OCI-LY1 (cell line): ENCODE data around the gene GPI.

Source experiments
- CTCF ChIP-seq: fragments of 200-600 bp; sonication (generic), shearing (Covaris generic); IDR thresholded peaks from 2 replicates; pipeline ENCODE4 v1.5.1; 2017; ENCODE audit warnings: mild to moderate bottlenecking, antibody characterized with exemption, low read length, moderate library complexity, mixed read lengths
- EZH2 ChIP-seq: fragments of 200-600 bp; sonication (generic), shearing (Covaris generic); IDR thresholded peaks from 2 replicates; pipeline ENCODE4 v1.8.0; 2017; ENCODE audit warnings: borderline replicate concordance, mixed run types, mild to moderate bottlenecking, antibody characterized with exemption, low read length, moderate library complexity, mixed read lengths

GRCh38 chr19:34360354-34360909 lies 4.6 kb upstream of the GPI start:
- no peak for TF ChIP-seq CTCF
- TF ChIP-seq EZH2: no peak
